ENCODE results near the gene SMYD3.

Gene SMYD3

GRCh38 chr1:246166841-246167240 lies 340.2 kb downstream of the SMYD3 start:
- no peak for ATAC-seq

GRCh38 chr1:246165826-246166709 lies 341.0 kb downstream of the SMYD3 start:
- ATAC-seq = no peak

- ATAC-seq = no peak
These were observed 342.3 kb downstream of the SMYD3 start for GRCh38 chr1:246164764-246165163.

GRCh38 chr1:246162560-246162959 lies 344.5 kb downstream of the SMYD3 start:
- no peak for ATAC-seq

GRCh38 chr1:246161626-246162025 lies 345.5 kb downstream of the SMYD3 start:
- ATAC-seq = no peak

GRCh38 chr1:246160905-246161304 lies 346.2 kb downstream of the SMYD3 start:
- no peak for ATAC-seq

- no peak for ATAC-seq
These were observed 346.7 kb downstream of the SMYD3 start for GRCh38 chr1:246160374-246160773.

- no peak for ATAC-seq
These were observed 347.5 kb downstream of the SMYD3 start for GRCh38 chr1:246159279-246160227.

GRCh38 chr1:246158131-246158530 lies 348.9 kb downstream of the SMYD3 start:
- no peak for ATAC-seq

GRCh38 chr1:246157516-246157915 lies 349.6 kb downstream of the SMYD3 start:
- ATAC-seq = no peak

GRCh38 chr1:246156847-246157246 lies 350.2 kb downstream of the SMYD3 start:
- no peak for ATAC-seq

GRCh38 chr1:246155923-246156322 lies 351.2 kb downstream of the SMYD3 start:
- ATAC-seq = no peak

GRCh38 chr1:246153796-246154212 lies 353.3 kb downstream of the SMYD3 start:
- no peak for ATAC-seq

- ATAC-seq = no peak
These were observed 354.1 kb downstream of the SMYD3 start for GRCh38 chr1:246152986-246153431.

- ATAC-seq = no peak
These were observed 355.2 kb downstream of the SMYD3 start for GRCh38 chr1:246151796-246152434.

GRCh38 chr1:246149543-246149942 lies 357.5 kb downstream of the SMYD3 start:
- ATAC-seq = no peak

GRCh38 chr1:246147524-246148461 lies 359.3 kb downstream of the SMYD3 start:
- no peak for ATAC-seq

- no peak for ATAC-seq
These were observed 360.1 kb downstream of the SMYD3 start for GRCh38 chr1:246146804-246147523.

GRCh38 chr1:246145900-246146299 lies 361.2 kb downstream of the SMYD3 start:
- ATAC-seq = no peak

- no peak for ATAC-seq
These were observed 362.1 kb downstream of the SMYD3 start for GRCh38 chr1:246144931-246145330.

GRCh38 chr1:246142320-246142893 lies 364.7 kb downstream of the SMYD3 start:
- ATAC-seq = no peak
